CD14-positive monocyte (primary cell): ENCODE measurements around the gene AVP. TPM values are rescaled to one million over a fixed set of nuclear protein-coding genes. Genes with fewer than 3 reads are reported as not detected.

Experiments
- DNase-seq, 3 donors: peaks; one replicate each; pipeline ENCODE4 v3.0.0-alpha.2; 2011 to 2022
- H2AFZ ChIP-seq: 2 replicates; pipeline ENCODE4 v1.6.0; 2012; ENCODE audit warnings: mild to moderate bottlenecking, low read depth, low read length, inconsistent platforms; ENCODE audit not compliant: insufficient read depth, poor library complexity, severe bottlenecking
- H3K27ac ChIP-seq, 2 donors: 1 replicate in 1 of 2; 2 replicates in 1 of 2; pipeline ENCODE4 v1.5.1; 2012 to 2013; ENCODE audit warnings: low read length in 2 of 2, control low read depth in 1 of 2, inconsistent platforms in 1 of 2, low read depth in 1 of 2, mild to moderate bottlenecking in 1 of 2
- H3K27me3 ChIP-seq, 2 donors: one replicate each; pipeline versions ENCODE4 v1.6.0 to v1.6.1; 2011 to 2013; ENCODE audit warnings: low read length in 2 of 2; ENCODE audit not compliant: control insufficient read depth in 2 of 2, insufficient read depth in 2 of 2
- H3K36me3 ChIP-seq, 2 donors: replicated peaks in 1 of 2; 1 replicate in 1 of 2; 2 replicates in 1 of 2; pipeline versions ENCODE4 v1.5.1 to v1.6.1; 2012 to 2013; ENCODE audit warnings: low read length in 2 of 2, control low read depth in 1 of 2, inconsistent platforms in 1 of 2, mild to moderate bottlenecking in 1 of 2; ENCODE audit not compliant: insufficient read depth in 2 of 2, control insufficient read depth in 1 of 2
- H3K4me1 ChIP-seq, 2 donors: 1 replicate in 1 of 2; 2 replicates in 1 of 2; pipeline versions ENCODE4 v1.5.1 to v1.6.1; 2012 to 2013; ENCODE audit warnings: low read length in 2 of 2, control low read depth in 1 of 2, inconsistent platforms in 1 of 2, mild to moderate bottlenecking in 1 of 2, moderate library complexity in 1 of 2; ENCODE audit not compliant: insufficient read depth in 2 of 2, control insufficient read depth in 1 of 2
- H3K4me2 ChIP-seq: replicated peaks from 2 replicates; pipeline ENCODE3; 2012; ENCODE audit warnings: low read length, moderate library complexity, mild to moderate bottlenecking; ENCODE audit not compliant: poor library complexity, severe bottlenecking; ENCODE audit errors: extremely low read depth
- H3K4me3 ChIP-seq, 3 experiments: fragments of 200-600 bp in 1 of 3; sonication (generic) in 1 of 3; replicated peaks in 1 of 3; 1 replicate in 2 of 3; 2 replicates in 1 of 3; pipeline ENCODE4 v1.5.1; 2011 to 2013; ENCODE audit warnings: low read length in 3 of 3, mild to moderate bottlenecking in 3 of 3, control low read depth in 2 of 3, low read depth in 2 of 3, inconsistent platforms in 1 of 3, moderate library complexity in 1 of 3
- H3K79me2 ChIP-seq: 2 replicates; pipeline ENCODE4 v1.6.0; 2012; ENCODE audit warnings: mild to moderate bottlenecking, control low read depth, inconsistent platforms, low read length, moderate library complexity; ENCODE audit not compliant: insufficient read depth
- H3K9ac ChIP-seq: 2 replicates; pipeline ENCODE4 v1.6.0; 2017; ENCODE audit warnings: low read length, mild to moderate bottlenecking; ENCODE audit not compliant: insufficient read depth, poor library complexity, severe bottlenecking
- H3K9me3 ChIP-seq, 2 donors: replicated peaks in 1 of 2; 1 replicate in 1 of 2; 2 replicates in 1 of 2; pipeline versions ENCODE4 v1.5.1 to v1.6.1; 2012 to 2013; ENCODE audit warnings: low read length in 2 of 2, control low read depth in 1 of 2; ENCODE audit not compliant: control insufficient read depth in 1 of 2, insufficient read depth in 1 of 2
- H4K20me1 ChIP-seq: 2 replicates; pipeline ENCODE4 v1.6.0; 2012; ENCODE audit warnings: mild to moderate bottlenecking, low read length, control low read depth, moderate library complexity; ENCODE audit not compliant: insufficient read depth
- H3K27ac Mint-ChIP-seq, 7 donors: one replicate each; pipeline ENCODE4 v1.8.0; 2020; ENCODE audit warnings: mild to moderate bottlenecking in 7 of 7, mixed read lengths in 7 of 7, moderate library complexity in 6 of 7, inconsistent platforms in 2 of 7
- H3K27me3 Mint-ChIP-seq, 3 donors: one replicate each; pipeline ENCODE4 v1.8.0; 2021 to 2022; ENCODE audit warnings: low read depth in 3 of 3, mild to moderate bottlenecking in 3 of 3, mixed read lengths in 3 of 3, moderate library complexity in 3 of 3, inconsistent platforms in 1 of 3
- H3K36me3 Mint-ChIP-seq, 2 donors: one replicate each; pipeline ENCODE4 v1.8.0; 2020; ENCODE audit warnings: mixed read lengths in 2 of 2, inconsistent platforms in 1 of 2, mild to moderate bottlenecking in 1 of 2
- H3K4me1 Mint-ChIP-seq: one replicate; pipeline ENCODE4 v1.8.0; 2020; ENCODE audit warnings: mild to moderate bottlenecking, mixed read lengths
- H3K4me3 Mint-ChIP-seq, 2 donors: one replicate each; pipeline ENCODE4 v1.8.0; 2020; ENCODE audit warnings: mild to moderate bottlenecking in 2 of 2, mixed read lengths in 2 of 2, moderate library complexity in 1 of 2
- H3K9me3 Mint-ChIP-seq, 7 donors: one replicate each; pipeline ENCODE4 v1.8.0; 2020 to 2022; ENCODE audit warnings: mixed read lengths in 7 of 7, mild to moderate bottlenecking in 6 of 7, moderate library complexity in 6 of 7, inconsistent platforms in 2 of 7
- CTCF ChIP-seq: fragments of 200-600 bp; IDR thresholded peaks from one replicate; pipeline ENCODE4 v1.8.0; 2022; ENCODE audit warnings: antibody characterized with exemption, mild to moderate bottlenecking
- WGBS: methylation state at CpG from one replicate; pipeline ENCODE4 v1.1.5; 2013; ENCODE audit warnings: missing lambda C conversion rate; ENCODE audit not compliant: insufficient coverage; 5-methylcytosine and 5-hydroxymethylcytosine counted together
- intact Hi-C, 2 donors: fragments of 100-400 bp; cut with micrococcal nuclease; formaldehyde crosslinking; loops; one replicate each; pipeline versions ENCODE4 v1.15.0 to v1.15.1; 2023
- polyA plus RNA-seq, 3 donors: library from polyadenylated mRNA; depleted of rRNA in 1 of 3; unstranded in 2 of 3; stranded (reverse) in 1 of 3; fragments of 300-500 nt in 2 of 3; fragments of >200 nt in 1 of 3; fragmentation: Illumina TruSeq in 2 of 3; gene quantifications; 1 replicate in 2 of 3; 2 replicates in 1 of 3; pipeline ENCODE4 v1.2.3, GENCODE V29; 2012 to 2021

The AVP gene
- polyA plus RNA-seq, 3 donors: not detected

GRCh38 chr20:3129094-3129493 lies 44.6 kb upstream of the AVP start:
- intact Hi-C loops: no loop called here
- Histone ChIP-seq H3K9ac (no peak overlapping the region), H2AFZ (no peak overlapping the region), H3K27ac (no peak overlapping the region), H3K36me3 (peaks cover 0 to 19% of the 10 kb centered on the region in 2 donors), H3K79me2 (peaks cover 14% of the 10 kb centered on the region), H3K4me3 (no peak overlapping the region), H4K20me1 (peaks cover 43% of the 10 kb centered on the region), H3K4me2 (no peak overlapping the region), H3K9me3 (peaks cover 17 to 20% of the 10 kb centered on the region in 2 donors), H3K27me3 (no peaks in the 10 kb centered on the region), H3K4me1 (no peaks in the 10 kb centered on the region)
- H3K27ac Mint-ChIP-seq: peak overlapping the region in 1 of 7 donors; percentile 14
- WGBS: 84% methylated on average over 4 of the region's 4 CpGs
- H3K36me3 Mint-ChIP-seq: peaks cover 18 to 40% of the 10 kb centered on the region in 2 donors
- TF ChIP-seq CTCF: no peak
- peaks cover 3% of the 10 kb centered on the region for H3K4me1 Mint-ChIP-seq
- no peak for DNase-seq
- peaks cover 17 to 31% (median 24%) of the 10 kb centered on the region in 7 donors for H3K9me3 Mint-ChIP-seq
- H3K4me3 Mint-ChIP-seq: no peak overlapping the region
- H3K27me3 Mint-ChIP-seq: no peaks in the 10 kb centered on the region

GRCh38 chr20:3128275-3128984 lies 43.9 kb upstream of the AVP start:
- no peak overlapping the region for H3K4me3 ChIP-seq
- peaks cover 37% of the 10 kb centered on the region for H4K20me1 ChIP-seq
- no peaks in the 10 kb centered on the region for H3K27me3 ChIP-seq
- no peak overlapping the region for H2AFZ ChIP-seq
- Mint-ChIP-seq H3K27me3 (no peaks in the 10 kb centered on the region), H3K36me3 (peaks cover 21 to 44% of the 10 kb centered on the region in 2 donors), H3K27ac (peak overlapping the region in 1 of 7 donors; percentile 27), H3K9me3 (peaks cover 22 to 38% (median 29%) of the 10 kb centered on the region in 7 donors), H3K4me3 (no peak overlapping the region), H3K4me1 (peaks cover 4% of the 10 kb centered on the region)
- no peak overlapping the region for H3K9ac ChIP-seq
- no peak overlapping the region for H3K4me2 ChIP-seq
- intact Hi-C loops: no loop called here
- H3K36me3 ChIP-seq: peaks cover 4 to 25% of the 10 kb centered on the region in 2 donors
- H3K4me1 ChIP-seq: no peaks in the 10 kb centered on the region
- no peak for DNase-seq
- peaks cover 14% of the 10 kb centered on the region for H3K79me2 ChIP-seq
- 83% methylated on average over 3 of the region's 8 CpGs for WGBS
- H3K27ac ChIP-seq: no peak overlapping the region
- TF ChIP-seq CTCF: no peak
- peaks cover 24 to 26% of the 10 kb centered on the region in 2 donors for H3K9me3 ChIP-seq
